ENCODE results near the gene UVSSA. TPM values are rescaled to one million over a fixed set of nuclear protein-coding genes. Genes with fewer than 3 reads are reported as not detected.

Gene UVSSA
- total RNA-seq, 1 donor from 2014 or later, result 21.9 TPM

GRCh38 chr4:1348014-1348513 is 1.1 kb downstream of the UVSSA start:
- intact Hi-C loops (cut with micrococcal nuclease), result loop anchor here (5.0 kb wide), 4 partner anchors 81 to 566 kb away; partner anchors contain the start of genes GAK, LETM1 and TMEM175

GRCh38 chr4:1348746-1349145 is 1.7 kb downstream of the UVSSA start:
- intact Hi-C loops (cut with micrococcal nuclease), result loop anchor here (5.0 kb wide), 4 partner anchors 81 to 566 kb away; partner anchors contain the start of genes GAK, LETM1 and TMEM175

- intact Hi-C loops (cut with micrococcal nuclease), result loop anchor here (5.0 kb wide), 4 partner anchors 82 to 567 kb away; partner anchors contain the start of genes GAK, LETM1 and TMEM175
Observed at GRCh38 chr4:1349359-1350168, 2.6 kb downstream of the UVSSA start.

GRCh38 chr4:1350169-1350520 is 3.1 kb downstream of the UVSSA start:
- intact Hi-C loops (cut with micrococcal nuclease), result no loop called here

- intact Hi-C loops (cut with micrococcal nuclease), result loop anchor here (1.0 kb wide), 2 partner anchors 62 to 222 kb away; no protein-coding TSS in a partner anchor
Observed at GRCh38 chr4:1351854-1352566, 5.0 kb downstream of the UVSSA start.

- intact Hi-C loops (cut with micrococcal nuclease), result no loop called here
Observed at GRCh38 chr4:1352567-1352900, 5.5 kb downstream of the UVSSA start.

GRCh38 chr4:1353186-1354055 is 6.4 kb downstream of the UVSSA start:
- intact Hi-C loops (cut with micrococcal nuclease), result no loop called here

GRCh38 chr4:1354136-1354982 is 7.4 kb downstream of the UVSSA start:
- intact Hi-C loops (cut with micrococcal nuclease), result no loop called here

GRCh38 chr4:1354983-1355275 is 7.9 kb downstream of the UVSSA start:
- intact Hi-C loops (cut with micrococcal nuclease), result no loop called here

- intact Hi-C loops (cut with micrococcal nuclease), result no loop called here
Observed at GRCh38 chr4:1355378-1355777, 8.4 kb downstream of the UVSSA start.

- intact Hi-C loops (cut with micrococcal nuclease), result loop anchor here (2.0 kb wide), 1 partner anchor 272 kb away; no protein-coding TSS in a partner anchor
Observed at GRCh38 chr4:1356181-1356998, 9.4 kb downstream of the UVSSA start.

GRCh38 chr4:1357356-1358248 is 10.6 kb downstream of the UVSSA start:
- intact Hi-C loops (cut with micrococcal nuclease), result loop anchor here (2.0 kb wide), 1 partner anchor 271 kb away; no protein-coding TSS in a partner anchor

GRCh38 chr4:1358421-1359143 is 11.6 kb downstream of the UVSSA start:
- intact Hi-C loops (cut with micrococcal nuclease), result no loop called here

- intact Hi-C loops (cut with micrococcal nuclease), result no loop called here
Observed at GRCh38 chr4:1359144-1359501, 12.1 kb downstream of the UVSSA start.

GRCh38 chr4:1359976-1360375 is 13.0 kb downstream of the UVSSA start:
- intact Hi-C loops (cut with micrococcal nuclease), result no loop called here

- intact Hi-C loops (cut with micrococcal nuclease), result no loop called here
Observed at GRCh38 chr4:1360423-1361283, 13.6 kb downstream of the UVSSA start.

GRCh38 chr4:1361431-1361830 is 14.4 kb downstream of the UVSSA start:
- intact Hi-C loops (cut with micrococcal nuclease), result no loop called here
